Tibial nerve (tissue), 4 donors: ENCODE data around the gene GNAT2. TPM values are rescaled to one million over a fixed set of nuclear protein-coding genes. Genes with fewer than 3 reads are reported as not detected.
A peak's percentile ranks its signal among the peaks of the same experiment; 100 is the strongest.

Source experiments
- DNase-seq, 2 donors: peaks; one replicate each; pipeline ENCODE4 v3.0.0-alpha.2; 2019; ENCODE audit warnings: low spot score in 2 of 2
- H3K27ac ChIP-seq, 4 donors: fragments of 200-600 bp; sonication (generic) in 3 of 4; one replicate each; pipeline ENCODE4 v1.5.1; 2017 to 2019; ENCODE audit warnings: mild to moderate bottlenecking in 1 of 4
- H3K27me3 ChIP-seq, 2 donors: fragments of 200-600 bp; sonication (generic) in 1 of 2; one replicate each; pipeline versions ENCODE4 v1.5.1 to v1.6.0; 2017 to 2019
- H3K36me3 ChIP-seq, 3 donors: fragments of 200-600 bp; sonication (generic); one replicate each; pipeline ENCODE4 v1.5.1; 2018 to 2019
- H3K4me1 ChIP-seq, 4 donors: fragments of 200-600 bp; sonication (generic) in 3 of 4; one replicate each; pipeline ENCODE4 v1.5.1; 2017 to 2019
- H3K4me3 ChIP-seq, 4 donors: fragments of 200-600 bp; sonication (generic) in 3 of 4; one replicate each; pipeline ENCODE4 v1.5.1; 2017 to 2019; ENCODE audit warnings: mild to moderate bottlenecking in 1 of 4, moderate library complexity in 1 of 4
- H3K9me3 ChIP-seq, 4 donors: fragments of 200-600 bp; sonication (generic) in 3 of 4; one replicate each; pipeline ENCODE4 v1.5.1; 2017 to 2019
- CTCF ChIP-seq, 5 experiments: fragments of 200-600 bp in 3 of 5; fragments of 450-650 bp in 2 of 5; sonication (generic) in 3 of 5; IDR thresholded peaks; one replicate each; pipeline ENCODE4 v1.5.1; 2016 to 2019; ENCODE audit warnings: antibody characterized with exemption in 5 of 5, mild to moderate bottlenecking in 3 of 5, moderate library complexity in 2 of 5
- EP300 ChIP-seq, 2 donors: sonication (generic); formaldehyde crosslinking; IDR thresholded peaks; one replicate each; pipeline ENCODE4 v1.6.1; 2017; ENCODE audit warnings: antibody characterized with exemption in 2 of 2, mild to moderate bottlenecking in 1 of 2
- POLR2A ChIP-seq, 2 donors: fragments of 450-650 bp; IDR thresholded peaks; one replicate each; pipeline ENCODE4 v1.6.1; 2017; ENCODE audit warnings: antibody characterized with exemption in 2 of 2, mild to moderate bottlenecking in 2 of 2, moderate library complexity in 2 of 2
- WGBS, 2 donors: methylation state at CpG; one replicate each; pipeline ENCODE4 v1.1.5; 2018; 5-methylcytosine and 5-hydroxymethylcytosine counted together
- total RNA-seq, 4 donors: library from RNA; depleted of rRNA; stranded (reverse); fragments of >200 nt; gene quantifications; one replicate each; pipeline ENCODE4 v1.1.0, GENCODE V29; 2016

The GNAT2 gene
- total RNA-seq, 4 donors from 2014 or later = not detected

- DNase-seq = no peak
- H3K27ac ChIP-seq = peak overlapping the region in 2 of 4 donors; percentile 44 to 49
- H3K4me3 ChIP-seq = peak overlapping the region in 2 of 4 donors; percentile 10 to 39
- TF ChIP-seq EP300 (IDR thresholded peaks at IDR 0.05) (no peak), CTCF (IDR thresholded peaks at IDR 0.05) (peak; percentile 11 to 59 (median 33)), POLR2A (IDR thresholded peaks at IDR 0.05) (no peak)
- H3K9me3 ChIP-seq = no peaks in the 10 kb centered on the region
- WGBS, 2 donors = 23 to 36% methylated on average over 4 of the region's 4 CpGs
- H3K4me1 ChIP-seq = peaks cover 0 to 8% (median 0%) of the 10 kb centered on the region in 4 donors
- H3K36me3 ChIP-seq = no peaks in the 10 kb centered on the region
- no peaks in the 10 kb centered on the region for H3K27me3 ChIP-seq
Observed at GRCh38 chr1:109649491-109649914, 30.1 kb upstream of the GNAT2 start.

GRCh38 chr1:109644670-109645069 lies 25.3 kb upstream of the GNAT2 start:
- H3K4me1 ChIP-seq = peaks cover 0 to 27% (median 3%) of the 10 kb centered on the region in 4 donors
- TF ChIP-seq CTCF (IDR thresholded peaks at IDR 0.05) = no peak
- no peak for TF ChIP-seq POLR2A (IDR thresholded peaks at IDR 0.05)
- TF ChIP-seq EP300 (IDR thresholded peaks at IDR 0.05) = no peak
- H3K4me3 ChIP-seq = no peak overlapping the region
- H3K27me3 ChIP-seq = no peaks in the 10 kb centered on the region
- no peak for DNase-seq
- H3K36me3 ChIP-seq = no peaks in the 10 kb centered on the region
- H3K9me3 ChIP-seq = no peaks in the 10 kb centered on the region
- no peak overlapping the region for H3K27ac ChIP-seq
- no CpG with 5 or more reads among the region's 10 CpGs for WGBS, 2 donors

GRCh38 chr1:109643385-109644230 lies 24.2 kb upstream of the GNAT2 start:
- no peaks in the 10 kb centered on the region for H3K27me3 ChIP-seq
- H3K9me3 ChIP-seq = no peaks in the 10 kb centered on the region
- peak overlapping the region in 1 of 4 donors; percentile 4 for H3K27ac ChIP-seq
- H3K4me1 ChIP-seq = peaks cover 0 to 20% (median 3%) of the 10 kb centered on the region in 4 donors
- no peaks in the 10 kb centered on the region for H3K36me3 ChIP-seq
- WGBS, 2 donors = 41 to 44% methylated on average over 24 to 30 of the region's 32 CpGs
- no peak overlapping the region for H3K4me3 ChIP-seq
- DNase-seq = peak; percentile 58 to 64
- TF ChIP-seq CTCF (IDR thresholded peaks at IDR 0.05) (peak; percentile 70 to 91 (median 85)), POLR2A (IDR thresholded peaks at IDR 0.05) (no peak)

GRCh38 chr1:109642626-109643025 lies 23.2 kb upstream of the GNAT2 start:
- no peaks in the 10 kb centered on the region for H3K9me3 ChIP-seq
- H3K4me1 ChIP-seq = peaks cover 0 to 20% (median 3%) of the 10 kb centered on the region in 4 donors
- H3K27ac ChIP-seq = no peak overlapping the region
- no peaks in the 10 kb centered on the region for H3K36me3 ChIP-seq
- no peak for TF ChIP-seq EP300 (IDR thresholded peaks at IDR 0.05)
- TF ChIP-seq POLR2A (IDR thresholded peaks at IDR 0.05) = no peak
- TF ChIP-seq CTCF (IDR thresholded peaks at IDR 0.05) = no peak
- H3K4me3 ChIP-seq = no peak overlapping the region
- no peaks in the 10 kb centered on the region for H3K27me3 ChIP-seq
- 72 to 81% methylated on average over 3 of the region's 3 CpGs for WGBS, 2 donors
- DNase-seq = peak in 1 of 2 donors; percentile 2

- 67 to 84% methylated on average over 2 of the region's 2 CpGs for WGBS, 2 donors
Observed at GRCh38 chr1:109641861-109642260, 22.4 kb upstream of the GNAT2 start.

More at GRCh38 chr1:109641861-109642260, 22.4 kb upstream of the GNAT2 start:
- Histone ChIP-seq H3K9me3 (no peaks in the 10 kb centered on the region), H3K27me3 (no peaks in the 10 kb centered on the region), H3K4me3 (no peak overlapping the region), H3K27ac (no peak overlapping the region), H3K36me3 (no peaks in the 10 kb centered on the region), H3K4me1 (peaks cover 0 to 20% (median 3%) of the 10 kb centered on the region in 4 donors)
- DNase-seq = no peak
- no peak for TF ChIP-seq EP300 (IDR thresholded peaks at IDR 0.05)
- no peak for TF ChIP-seq CTCF (IDR thresholded peaks at IDR 0.05)
- no peak for TF ChIP-seq POLR2A (IDR thresholded peaks at IDR 0.05)
